Neural cell (in vitro differentiated cells): ENCODE results near the gene TEKT5.

Experiments used
- EP300 ChIP-seq: fragments of 450-650 bp; conservative IDR thresholded peaks from 2 replicates; pipeline ENCODE4 v1.6.1; 2014; ENCODE audit warnings: antibody characterized with exemption, mild to moderate bottlenecking, moderate library complexity; ENCODE audit not compliant: poor library complexity, severe bottlenecking
- EZH2 ChIP-seq: fragments of 200-600, 300-800 bp; shearing (Covaris generic), sonication (generic); IDR thresholded peaks from 2 replicates; pipeline ENCODE4 v1.6.1; 2014; ENCODE audit warnings: antibody characterized with exemption, low read length, borderline replicate concordance, mild to moderate bottlenecking; ENCODE audit not compliant: insufficient read depth, poor library complexity, severe bottlenecking
- SMC3 ChIP-seq: fragments of 450-650 bp; conservative IDR thresholded peaks from 2 replicates; pipeline ENCODE4 v1.6.1; 2014; ENCODE audit warnings: antibody characterized with exemption, mild to moderate bottlenecking, moderate library complexity; ENCODE audit not compliant: poor library complexity
- TF ChIP-seq, protein P1 (sequence below): fragments of 450-650 bp; IDR thresholded peaks from 2 replicates; pipeline ENCODE4 v1.5.1; 2014; ENCODE audit warnings: antibody characterized with exemption, mild to moderate bottlenecking, moderate library complexity; ENCODE audit not compliant: poor library complexity, severe bottlenecking

DNA sequence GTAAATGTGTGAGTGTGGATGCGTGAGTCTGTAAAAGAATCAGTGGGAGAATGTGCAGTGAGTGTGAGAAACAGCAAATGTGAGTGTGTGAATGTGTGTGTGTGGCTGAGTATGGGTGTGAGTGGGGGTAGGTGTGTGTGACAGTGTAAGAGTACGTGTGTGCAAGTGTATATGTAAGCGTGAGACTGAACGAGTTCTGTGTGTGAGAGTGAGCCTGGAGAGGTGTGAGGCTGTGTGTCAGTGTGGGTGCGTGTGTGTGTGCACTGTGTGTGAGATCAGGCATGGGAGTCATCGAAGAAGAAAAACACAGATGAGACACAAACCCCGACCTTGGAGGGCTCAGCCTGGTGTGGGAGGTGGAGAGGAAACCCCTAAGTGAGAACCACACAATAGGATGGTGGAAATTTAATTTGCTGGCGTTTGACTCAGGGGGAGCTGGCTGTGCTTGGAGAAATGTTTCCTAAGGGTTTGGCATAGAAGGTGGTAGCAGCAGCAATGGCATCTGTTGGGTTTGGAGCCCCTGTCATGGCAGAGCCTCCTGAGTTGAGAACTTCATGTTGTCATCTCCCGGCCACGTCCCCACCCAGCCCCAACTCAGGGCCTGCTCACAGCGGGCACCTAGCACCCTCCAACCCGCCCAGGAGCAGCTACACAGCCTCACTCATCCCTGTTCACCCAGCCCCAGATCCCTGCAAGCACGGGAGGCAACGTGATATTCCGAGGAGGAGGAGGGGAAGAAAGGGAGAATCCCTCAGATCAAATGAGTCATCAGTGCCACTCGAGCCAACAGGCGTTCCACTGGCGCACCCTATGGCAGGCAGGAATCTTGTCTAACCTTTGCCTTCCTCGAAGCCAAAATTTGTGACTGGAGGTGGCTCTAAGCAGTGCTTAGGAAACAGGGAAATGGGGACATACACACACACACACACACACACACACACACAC, 34.6 kb upstream of the TEKT5 start:
- TF ChIP-seq EZH2 (no peak), SMC3 (no peak), EP300 (no peak)
- TF ChIP-seq, protein P1, sequence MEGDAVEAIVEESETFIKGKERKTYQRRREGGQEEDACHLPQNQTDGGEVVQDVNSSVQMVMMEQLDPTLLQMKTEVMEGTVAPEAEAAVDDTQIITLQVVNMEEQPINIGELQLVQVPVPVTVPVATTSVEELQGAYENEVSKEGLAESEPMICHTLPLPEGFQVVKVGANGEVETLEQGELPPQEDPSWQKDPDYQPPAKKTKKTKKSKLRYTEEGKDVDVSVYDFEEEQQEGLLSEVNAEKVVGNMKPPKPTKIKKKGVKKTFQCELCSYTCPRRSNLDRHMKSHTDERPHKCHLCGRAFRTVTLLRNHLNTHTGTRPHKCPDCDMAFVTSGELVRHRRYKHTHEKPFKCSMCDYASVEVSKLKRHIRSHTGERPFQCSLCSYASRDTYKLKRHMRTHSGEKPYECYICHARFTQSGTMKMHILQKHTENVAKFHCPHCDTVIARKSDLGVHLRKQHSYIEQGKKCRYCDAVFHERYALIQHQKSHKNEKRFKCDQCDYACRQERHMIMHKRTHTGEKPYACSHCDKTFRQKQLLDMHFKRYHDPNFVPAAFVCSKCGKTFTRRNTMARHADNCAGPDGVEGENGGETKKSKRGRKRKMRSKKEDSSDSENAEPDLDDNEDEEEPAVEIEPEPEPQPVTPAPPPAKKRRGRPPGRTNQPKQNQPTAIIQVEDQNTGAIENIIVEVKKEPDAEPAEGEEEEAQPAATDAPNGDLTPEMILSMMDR = no peak
